Muscle layer of duodenum (tissue), 2 donors: ENCODE measurements around the gene TMEM80.
A peak's percentile ranks its signal among the peaks of the same experiment; 100 is the strongest.

Experiments
- H3K27ac ChIP-seq: one replicate; pipeline ENCODE4 v1.7.0; 2013; ENCODE audit warnings: mild to moderate bottlenecking, low read length
- H3K27me3 ChIP-seq: one replicate; pipeline ENCODE4 v1.7.0; 2013; ENCODE audit warnings: low read depth, mild to moderate bottlenecking, control low read depth, low read length
- H3K36me3 ChIP-seq, 2 donors: one replicate each; pipeline ENCODE4 v1.7.0; 2013; ENCODE audit warnings: low read length in 2 of 2, control low read depth in 1 of 2, mild to moderate bottlenecking in 1 of 2; ENCODE audit not compliant: insufficient read depth in 2 of 2, control insufficient read depth in 1 of 2
- H3K4me1 ChIP-seq, 2 donors: one replicate each; pipeline ENCODE4 v1.7.0; 2013; ENCODE audit warnings: low read length in 2 of 2, mild to moderate bottlenecking in 2 of 2, control low read depth in 1 of 2, moderate library complexity in 1 of 2; ENCODE audit not compliant: insufficient read depth in 2 of 2, control insufficient read depth in 1 of 2
- H3K4me3 ChIP-seq, 2 donors: one replicate each; pipeline ENCODE4 v1.7.0; 2013; ENCODE audit warnings: low read length in 2 of 2, low read depth in 1 of 2, mild to moderate bottlenecking in 1 of 2
- H3K9me3 ChIP-seq, 2 donors: one replicate each; pipeline ENCODE4 v1.7.0; 2013; ENCODE audit warnings: low read length in 2 of 2, control low read depth in 1 of 2, mild to moderate bottlenecking in 1 of 2; ENCODE audit not compliant: control insufficient read depth in 1 of 2
- donor health status: healthy.

TMEM80 gene

DNA sequence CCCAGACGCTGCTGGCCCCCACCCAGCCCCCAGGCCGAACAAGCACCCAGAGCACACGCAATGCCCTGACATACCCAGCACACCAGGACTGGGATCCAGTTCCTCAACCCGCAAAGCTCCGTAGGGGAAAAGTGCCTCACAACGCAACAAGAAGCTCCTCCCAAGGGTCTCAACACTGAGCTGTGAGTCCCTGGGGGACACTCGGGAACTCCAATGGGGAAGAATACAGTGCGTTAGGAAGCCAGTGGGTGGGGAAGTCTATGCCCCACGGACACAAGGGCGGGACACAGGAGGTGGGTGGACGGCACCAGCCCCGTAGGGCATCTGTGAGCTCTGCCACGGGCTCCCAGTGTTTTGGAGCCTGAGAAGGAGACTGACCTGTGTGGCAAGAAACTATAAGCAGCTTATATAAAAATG, 2.2 kb upstream of the TMEM80 start:
- no peaks in the 10 kb centered on the region for H3K27me3 ChIP-seq
- H3K4me1 ChIP-seq, result peaks cover 0 to 34% of the 10 kb centered on the region in 2 donors
- H3K4me3 ChIP-seq, result peak overlapping the region in 1 of 2 donors; percentile 38

DNA sequence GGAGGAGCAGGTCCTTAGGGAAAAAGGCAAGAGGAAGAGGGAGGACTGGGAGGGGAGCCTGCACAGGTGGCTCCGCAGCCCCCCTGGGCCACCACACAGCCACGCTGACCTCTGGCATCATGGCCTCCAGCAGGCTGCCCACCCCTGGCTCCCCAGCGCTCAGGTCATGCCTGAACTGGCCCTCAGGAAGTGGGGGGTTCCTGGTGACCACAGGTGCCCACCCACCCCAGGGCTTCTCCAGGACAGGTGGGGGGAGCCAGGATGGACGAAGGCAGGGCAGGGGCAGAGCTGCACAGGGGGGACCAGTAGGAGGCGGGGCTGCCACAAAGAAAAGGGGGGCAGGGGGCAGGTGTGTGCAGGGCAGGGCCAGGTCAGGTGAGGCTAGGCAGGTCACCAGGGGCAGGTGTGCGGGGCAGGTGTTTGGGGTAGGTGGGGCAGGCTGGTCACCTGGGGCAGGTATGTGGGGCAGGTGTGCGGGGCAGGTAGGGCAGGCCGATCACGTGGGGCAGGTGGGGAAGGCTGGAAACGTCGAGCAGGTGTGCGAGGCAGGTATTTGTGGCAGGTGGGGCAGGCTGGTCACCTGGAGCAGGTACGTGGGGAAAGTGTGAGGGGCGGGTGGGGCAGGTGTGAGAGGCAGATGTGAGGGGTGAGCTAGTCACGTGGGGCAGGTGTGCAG, 1.6 kb upstream of the TMEM80 start:
- peaks cover 0 to 39% of the 10 kb centered on the region in 2 donors for H3K4me1 ChIP-seq

More for the DNA sequence above, 2.2 kb upstream of the TMEM80 start:
- Histone ChIP-seq H3K9me3 (no peaks in the 10 kb centered on the region), H3K36me3 (peaks cover 5 to 19% of the 10 kb centered on the region in 2 donors), H3K27ac (no peak overlapping the region)

DNA sequence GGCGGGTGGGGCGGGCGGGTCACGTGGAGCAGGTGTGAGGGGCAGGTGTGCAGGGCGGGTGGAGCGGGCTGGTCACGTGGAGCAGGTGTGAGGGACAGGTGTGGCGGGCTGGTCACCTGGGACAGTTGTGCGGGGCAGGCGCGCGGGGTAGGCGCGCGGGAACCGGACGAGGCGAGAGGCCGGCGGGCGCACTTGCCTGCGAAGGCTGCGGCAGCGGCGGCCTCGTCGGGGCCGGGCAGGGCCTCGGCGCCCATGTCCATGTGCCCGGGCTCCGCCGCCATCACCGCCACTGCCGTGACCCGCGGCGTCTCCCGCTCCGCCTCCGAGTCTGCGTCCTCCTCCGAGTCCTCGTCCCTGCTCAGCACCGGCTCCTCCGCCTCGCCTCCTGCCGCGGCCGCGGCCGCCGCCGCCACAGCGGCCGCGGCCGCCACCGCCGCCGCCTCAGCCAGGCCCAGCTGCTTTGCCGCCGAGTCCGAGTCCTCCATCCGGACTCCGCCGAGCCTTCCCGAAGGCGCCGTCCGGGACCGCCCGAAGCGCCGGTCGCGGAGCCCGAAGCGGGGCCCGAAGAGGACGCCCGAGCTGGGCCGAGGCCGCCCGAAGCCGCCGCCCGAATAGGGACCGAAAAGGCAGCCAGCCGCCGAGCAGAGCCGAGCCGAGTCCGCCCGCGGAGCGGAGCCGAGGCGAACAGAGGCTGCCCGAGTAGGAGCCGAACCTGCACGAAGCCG, 891 bp upstream of the TMEM80 start, which contains the start of gene DEAF1:
TSS of gene DEAF1 (minus strand) at position 660 of the 725 bp plus-strand sequence. CDS start at position 485, 175 bp downstream.
- peaks cover 0 to 9% of the 10 kb centered on the region in 2 donors for H3K36me3 ChIP-seq
- H3K27me3 ChIP-seq, result no peaks in the 10 kb centered on the region
- H3K27ac ChIP-seq, result peak within 1 kb of the TSS; percentile 97
- no peaks in the 10 kb centered on the region for H3K9me3 ChIP-seq
- H3K4me1 ChIP-seq, result peaks cover 0 to 40% of the 10 kb centered on the region in 2 donors
- H3K4me3 ChIP-seq, result peak within 1 kb of the TSS; percentile 70 to 91

More for the DNA sequence above, 1.6 kb upstream of the TMEM80 start:
- Histone ChIP-seq H3K36me3 (peaks cover 0 to 13% of the 10 kb centered on the region in 2 donors), H3K27ac (no peak overlapping the region), H3K4me3 (peak overlapping the region in 1 of 2 donors; percentile 38), H3K27me3 (no peaks in the 10 kb centered on the region), H3K9me3 (no peaks in the 10 kb centered on the region)

DNA sequence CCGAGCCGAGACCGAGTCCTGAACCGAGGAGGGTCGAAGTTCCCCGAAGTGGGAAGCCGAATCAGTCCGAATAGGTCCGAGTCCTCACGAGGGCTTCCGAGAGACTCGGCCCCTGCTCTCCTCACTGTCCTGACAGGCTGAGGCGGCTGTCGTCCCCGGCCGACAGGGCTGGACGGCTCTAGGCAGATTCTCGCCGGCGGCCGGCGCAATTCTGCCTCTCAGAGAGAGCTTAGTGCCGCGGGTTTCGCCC, 403 bp upstream of the TMEM80 start:
- H3K4me3 ChIP-seq, result peak overlapping the region; percentile 70 to 91
- no peaks in the 10 kb centered on the region for H3K27me3 ChIP-seq
- no peaks in the 10 kb centered on the region for H3K9me3 ChIP-seq
- H3K27ac ChIP-seq, result peak overlapping the region; percentile 97
- H3K4me1 ChIP-seq, result peaks cover 0 to 40% of the 10 kb centered on the region in 2 donors
- H3K36me3 ChIP-seq, result peaks cover 0 to 7% of the 10 kb centered on the region in 2 donors

DNA sequence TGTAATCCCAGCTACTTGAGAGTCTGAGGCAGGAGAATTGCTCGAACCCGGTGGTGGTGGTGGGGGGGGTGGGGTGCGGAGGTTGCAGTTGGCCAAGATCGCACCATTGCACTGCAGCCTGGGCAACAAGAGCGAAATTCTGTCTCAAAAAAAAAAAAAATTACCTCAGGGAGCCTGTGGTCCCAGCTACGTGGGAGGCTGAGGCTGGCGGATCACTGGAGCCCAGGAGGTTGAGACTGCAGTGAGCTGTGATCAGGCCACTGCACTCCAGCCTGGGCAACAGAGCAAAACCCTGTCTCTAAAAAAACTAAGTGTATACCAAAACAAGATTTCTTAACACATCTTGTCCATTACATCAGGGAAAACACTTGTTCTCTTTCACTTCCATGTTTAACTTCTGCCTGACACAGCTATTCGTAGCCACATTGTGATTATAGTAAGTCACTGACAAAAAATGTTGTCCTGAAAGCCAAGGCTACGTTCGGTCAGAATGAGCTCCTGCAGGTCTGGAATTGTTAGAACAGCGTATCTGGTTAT, 1.4 kb downstream of the TMEM80 start:
- Histone ChIP-seq H3K27ac (peak overlapping the region; percentile 74), H3K36me3 (peaks cover 0 to 19% of the 10 kb centered on the region in 2 donors), H3K9me3 (no peaks in the 10 kb centered on the region), H3K4me1 (peaks cover 0 to 40% of the 10 kb centered on the region in 2 donors), H3K27me3 (no peaks in the 10 kb centered on the region), H3K4me3 (peak overlapping the region; percentile 17 to 91)

DNA sequence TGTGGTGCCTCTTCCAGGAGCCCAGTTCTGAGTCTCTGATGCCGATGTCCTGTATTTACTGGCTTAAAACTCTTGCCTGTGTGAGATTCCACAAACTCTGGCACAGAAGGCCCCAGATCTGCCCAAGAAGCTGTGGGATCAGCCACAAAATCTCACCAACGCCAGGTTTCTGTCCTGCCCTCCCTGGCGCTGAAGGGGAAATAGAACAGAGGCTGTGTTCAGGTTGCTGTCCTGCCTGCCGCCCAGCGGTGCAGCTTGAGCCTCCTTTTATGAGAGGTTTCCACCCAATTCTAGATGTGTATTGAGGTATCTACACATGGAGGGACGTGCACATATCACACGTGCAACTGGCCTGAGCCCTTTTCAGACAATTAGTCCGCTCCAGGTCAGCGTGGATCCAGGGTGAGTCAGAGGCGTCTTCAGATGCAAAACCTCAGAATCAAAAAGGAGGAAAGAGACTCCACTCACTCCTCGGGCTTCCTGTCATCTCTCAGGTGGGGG, 2.2 kb downstream of the TMEM80 start:
- Histone ChIP-seq H3K36me3 (peaks cover 0 to 22% of the 10 kb centered on the region in 2 donors), H3K9me3 (no peaks in the 10 kb centered on the region), H3K4me3 (peak overlapping the region in 1 of 2 donors; percentile 17), H3K27me3 (no peaks in the 10 kb centered on the region), H3K4me1 (peaks cover 0 to 40% of the 10 kb centered on the region in 2 donors), H3K27ac (peak overlapping the region; percentile 74)

DNA sequence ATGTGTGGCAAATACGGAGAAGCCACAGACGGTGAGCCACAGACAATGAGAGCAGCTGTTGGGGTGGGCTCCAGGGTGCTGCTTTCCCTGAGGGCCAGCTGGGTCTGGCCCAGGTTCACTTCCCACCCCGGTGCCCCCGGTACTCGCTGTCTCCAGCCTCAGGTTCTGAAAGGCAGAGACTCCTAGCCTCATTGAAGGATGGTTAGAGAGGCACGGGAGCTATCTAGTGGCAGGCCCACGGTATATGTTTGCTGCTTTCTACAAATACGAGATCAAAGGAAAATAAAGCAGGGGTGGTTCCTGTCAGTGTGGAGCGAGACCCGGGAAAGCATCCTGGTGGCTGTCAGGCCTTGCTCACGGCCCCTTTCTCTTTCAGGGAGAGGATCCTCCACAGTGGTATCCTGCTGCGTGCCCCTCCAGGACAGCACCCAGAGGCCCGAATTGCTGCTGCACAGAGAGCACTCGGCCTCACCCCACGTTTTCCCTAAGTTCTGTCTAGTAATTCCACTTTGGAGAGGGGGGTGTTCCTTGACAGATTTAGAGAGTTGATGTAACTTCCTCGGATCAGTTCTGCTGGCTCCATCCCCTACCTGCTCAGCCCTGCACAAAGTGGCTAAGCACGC, 3.0 kb downstream of the TMEM80 start:
- Histone ChIP-seq H3K27ac (no peak overlapping the region), H3K36me3 (peaks cover 0 to 22% of the 10 kb centered on the region in 2 donors), H3K4me1 (peaks cover 0 to 34% of the 10 kb centered on the region in 2 donors), H3K9me3 (no peaks in the 10 kb centered on the region), H3K27me3 (no peaks in the 10 kb centered on the region), H3K4me3 (no peak overlapping the region)

DNA sequence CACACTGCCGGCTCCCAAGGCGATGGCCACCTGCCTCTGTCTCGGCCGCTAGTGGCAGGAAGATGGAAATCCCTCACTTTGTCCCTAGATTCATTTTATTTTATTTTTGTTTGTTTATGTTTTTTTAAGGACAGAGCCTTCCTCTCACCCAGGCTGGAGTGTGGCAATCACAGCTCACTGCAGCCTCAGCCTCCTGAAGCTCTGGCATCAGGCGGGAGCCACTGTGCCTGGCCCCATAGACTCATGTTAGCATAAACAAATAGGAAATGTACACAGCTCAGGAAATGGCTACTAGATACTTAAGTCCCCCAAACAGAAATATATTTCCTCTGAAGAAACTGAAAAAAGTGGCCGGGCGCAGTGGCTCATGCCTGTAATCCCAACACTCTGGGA, 3.5 kb downstream of the TMEM80 start:
- H3K36me3 ChIP-seq, result peaks cover 0 to 22% of the 10 kb centered on the region in 2 donors
- no peak overlapping the region for H3K4me3 ChIP-seq
- no peak overlapping the region for H3K27ac ChIP-seq
- H3K4me1 ChIP-seq, result peaks cover 0 to 29% of the 10 kb centered on the region in 2 donors
- H3K9me3 ChIP-seq, result no peaks in the 10 kb centered on the region
- no peaks in the 10 kb centered on the region for H3K27me3 ChIP-seq

DNA sequence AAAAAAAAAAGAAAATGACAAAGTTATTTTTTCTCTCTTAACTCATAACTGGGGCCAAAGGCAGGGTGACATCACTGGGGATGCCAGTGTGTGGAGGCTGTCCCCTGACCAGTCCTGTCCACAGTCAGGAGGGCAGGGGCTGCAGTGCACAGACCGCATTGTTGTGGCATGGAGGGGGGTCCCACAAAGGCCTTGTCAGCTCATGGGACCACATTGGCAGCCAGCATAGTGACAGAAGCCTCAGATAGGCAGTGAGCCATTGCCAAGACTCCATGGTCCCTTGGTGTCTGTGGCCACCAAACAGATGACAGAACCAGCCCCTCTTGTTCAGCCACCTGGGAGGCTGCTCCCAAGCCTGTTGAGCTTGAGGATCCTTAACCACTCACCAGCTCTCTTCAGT, 4.1 kb downstream of the TMEM80 start:
- no peaks in the 10 kb centered on the region for H3K27me3 ChIP-seq
- peaks cover 0 to 22% of the 10 kb centered on the region in 2 donors for H3K36me3 ChIP-seq
- peaks cover 0 to 27% of the 10 kb centered on the region in 2 donors for H3K4me1 ChIP-seq

DNA sequence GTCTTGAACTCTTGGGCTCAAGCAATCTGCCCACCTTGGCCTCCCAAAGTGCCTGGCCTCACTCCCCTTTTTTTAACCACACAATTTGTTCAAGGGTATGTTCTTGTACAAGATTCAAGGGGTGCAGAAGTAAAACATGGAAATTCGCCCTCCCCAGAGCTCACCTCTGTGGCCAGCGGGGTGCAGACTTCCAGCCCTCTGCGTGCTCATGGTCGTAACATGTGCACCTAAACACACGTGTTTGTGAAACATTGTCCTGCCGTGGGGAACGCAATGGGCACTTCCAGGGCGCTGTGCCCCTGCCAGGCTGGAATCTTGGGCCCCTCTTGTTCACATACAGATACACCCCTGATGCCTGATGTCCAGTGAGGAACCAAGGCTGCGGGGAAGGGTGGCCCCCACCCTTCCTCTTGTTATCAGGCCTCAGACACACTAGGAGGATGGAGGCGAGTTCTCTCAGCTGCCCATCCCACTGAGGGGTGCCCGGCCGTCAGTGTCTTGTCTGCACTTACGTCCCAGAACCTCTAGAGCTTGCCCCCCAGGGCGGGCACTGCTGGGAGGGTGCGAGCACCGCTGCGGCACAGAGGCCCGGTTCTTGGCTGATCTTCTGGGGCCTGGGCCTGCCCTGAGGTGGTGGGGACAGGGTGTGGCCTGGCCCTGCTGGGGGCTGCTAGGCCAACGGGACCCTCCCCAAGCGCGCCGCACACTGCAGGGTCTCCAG, 6.3 kb downstream of the TMEM80 start:
- Histone ChIP-seq H3K4me1 (peaks cover 0 to 32% of the 10 kb centered on the region in 2 donors), H3K27ac (no peak overlapping the region)

More for the DNA sequence above, 4.1 kb downstream of the TMEM80 start:
- Histone ChIP-seq H3K27ac (no peak overlapping the region), H3K9me3 (no peaks in the 10 kb centered on the region), H3K4me3 (no peak overlapping the region)

More for the DNA sequence above, 6.3 kb downstream of the TMEM80 start:
- no peaks in the 10 kb centered on the region for H3K9me3 ChIP-seq
- peaks cover 5% of the 10 kb centered on the region for H3K27me3 ChIP-seq
- peaks cover 0 to 15% of the 10 kb centered on the region in 2 donors for H3K36me3 ChIP-seq
- H3K4me3 ChIP-seq, result no peak overlapping the region
